Parietal lobe (tissue), 1 donor: ENCODE results near the gene RPL11. TPM values are rescaled to one million over a fixed set of nuclear protein-coding genes. Genes with fewer than 3 reads are reported as not detected.

ENCODE experiments used
- total RNA-seq: library from RNA; depleted of rRNA; stranded (reverse); fragments of >200 nt; gene quantifications from one replicate; pipeline ENCODE4 v1.2.3, GENCODE V29; 2014

The RPL11 gene
- 596 TPM for total RNA-seq

DNA sequence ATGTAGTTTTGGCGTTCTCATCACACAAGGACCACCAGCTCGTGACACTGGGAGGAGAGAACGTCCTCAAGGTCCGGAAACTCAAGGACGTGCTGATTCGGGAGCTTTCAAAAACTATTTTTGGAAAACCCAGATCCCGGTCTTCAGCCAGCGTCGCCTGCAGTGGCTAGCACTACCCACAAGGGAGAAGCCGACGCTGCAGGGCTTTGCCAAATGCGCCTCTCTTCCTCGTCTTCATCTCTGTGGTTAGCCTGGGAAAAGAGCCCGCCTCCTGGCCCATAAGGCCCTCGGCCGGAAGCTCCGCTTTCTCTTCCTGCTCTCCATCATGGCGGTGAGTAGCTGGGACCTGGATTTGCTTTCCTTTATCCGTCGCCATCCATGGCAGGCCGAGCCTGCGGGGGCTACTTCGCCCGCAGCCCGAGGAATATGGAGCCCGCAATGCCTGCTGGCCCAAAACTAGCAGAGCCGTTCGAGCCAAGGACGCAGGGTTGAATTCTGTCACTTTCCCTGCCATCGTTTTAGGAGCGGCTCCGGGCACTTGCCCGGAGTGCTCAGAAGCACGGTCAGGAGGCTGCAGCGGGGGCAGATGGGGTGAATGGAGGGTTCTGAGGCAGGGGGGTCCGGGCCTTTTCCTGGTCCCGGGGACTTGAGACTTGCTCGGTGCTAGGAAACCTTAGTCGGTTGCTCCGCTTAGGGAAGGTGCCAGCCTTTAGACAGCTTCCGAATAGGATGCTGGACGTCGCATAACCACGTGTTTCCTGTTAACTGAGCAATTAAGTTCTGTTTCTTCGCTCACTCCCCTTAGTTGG is at the start of gene RPL11:
Gene RPL11, plus strand, starts transcription at position 308 of the 809 bp plus-strand sequence. Its CDS starts 18 bp downstream, at position 326.

DNA sequence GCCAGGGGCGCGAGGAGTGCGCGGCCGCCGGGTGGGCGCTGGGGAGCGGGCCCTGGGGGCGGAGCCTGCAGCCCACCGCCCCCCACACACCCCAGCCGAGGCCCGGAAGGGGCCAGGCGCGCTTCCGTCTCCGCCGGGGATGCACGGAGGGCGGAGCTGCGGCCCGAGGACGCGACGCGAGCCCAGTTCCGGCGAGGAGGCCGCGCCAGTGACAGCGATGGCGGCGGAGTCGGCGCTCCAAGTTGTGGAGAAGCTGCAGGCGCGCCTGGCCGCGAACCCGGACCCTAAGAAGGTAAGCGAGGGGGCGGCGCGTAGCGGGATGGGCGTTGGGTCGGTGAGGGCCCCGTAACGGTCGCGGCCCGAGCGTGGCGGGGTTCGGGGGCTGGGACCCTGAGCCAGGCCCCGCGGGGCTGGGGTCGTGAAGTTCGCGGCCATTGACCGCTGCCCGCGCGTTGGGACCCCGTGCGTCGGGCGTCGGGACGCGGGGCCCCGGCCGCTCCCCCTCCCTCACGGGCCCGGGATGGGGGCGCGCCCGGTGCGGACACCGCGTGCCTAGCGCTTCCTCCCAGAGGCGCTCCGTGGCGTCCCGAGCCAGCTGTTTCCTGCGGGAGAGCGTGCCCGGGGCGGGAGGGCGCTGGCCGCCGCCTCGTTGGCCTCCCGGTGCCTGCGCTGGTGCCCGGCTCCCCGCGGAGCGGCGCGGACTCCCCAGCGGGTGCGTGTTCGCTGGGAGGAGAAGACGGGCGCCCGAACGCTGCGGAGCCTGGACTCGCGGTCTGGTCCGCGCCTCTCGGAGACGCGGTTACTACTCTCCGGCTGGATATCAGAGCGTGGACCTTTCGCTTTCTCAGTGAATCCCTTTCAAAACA is 51.9 kb downstream of the RPL11 start, which contains the start of gene ELOA:
Gene ELOA, plus strand, starts transcription at position 185 of the 866 bp plus-strand sequence. Its CDS starts 33 bp downstream, at position 218.

Other genes with a start within 250 kb of the RPL11 start
- 9.7 TPM for gene ASAP3, start 207.6 kb upstream of the RPL11 start, total RNA-seq
- gene E2F2, start 160.6 kb upstream of the RPL11 start, total RNA-seq = 3.4 TPM
- gene ID3, start 132.3 kb upstream of the RPL11 start, total RNA-seq = 11.9 TPM
- 28.5 TPM for gene ELOA, start 51.7 kb downstream of the RPL11 start, total RNA-seq
- gene PITHD1, start 86.6 kb downstream of the RPL11 start, total RNA-seq = 55.7 TPM
- 27.2 TPM for gene LYPLA2, start 99.3 kb downstream of the RPL11 start, total RNA-seq
- gene GALE, start 108.9 kb downstream of the RPL11 start, total RNA-seq = 28.2 TPM
- gene HMGCL, start 133.6 kb downstream of the RPL11 start, total RNA-seq = 11.9 TPM
- gene FUCA1, start 176.5 kb downstream of the RPL11 start, total RNA-seq = 14.7 TPM
- not detected for gene CNR2, start 221.6 kb downstream of the RPL11 start, total RNA-seq